Measurements from ENCODE around the gene TIPRL.

- TF ChIP-seq ZC3H4 (CRISPR knock-in tag; IDR thresholded peaks at IDR 0.05; ENCODE audit: borderline replicate concordance) (no peak), FOXO4 (CRISPR knock-in tag; IDR thresholded peaks at IDR 0.05) (no peak), NUFIP1 (IDR thresholded peaks at IDR 0.05; ENCODE audit: partially characterized antibody) (no peak), ZHX1 (conservative IDR thresholded peaks at IDR 0.05; ENCODE audit: low read length) (no peak), FOSL1 (tag; conservative IDR thresholded peaks at IDR 0.05) (no peak), E2F4 (CRISPR knock-in tag; IDR thresholded peaks at IDR 0.05; ENCODE audit: low read depth) (no peak), JUND (IDR thresholded peaks at IDR 0.05; ENCODE audit: borderline replicate concordance, low read depth, low read length) (peak; percentile 43; the same call in 1 of the 2 replicates), JUND (tag; IDR thresholded peaks at IDR 0.05; ENCODE audit: borderline replicate concordance, low read depth, low read length) (no peak; the same call in 2 of the 3 replicates), FOXJ3 (CRISPR knock-in tag; IDR thresholded peaks at IDR 0.05) (no peak), HMGXB4 (CRISPR knock-in tag; IDR thresholded peaks at IDR 0.05) (no peak), ZNF239 (CRISPR knock-in tag; IDR thresholded peaks at IDR 0.05) (no peak)
These were observed 17.3 kb upstream of the TIPRL start for GRCh38 chr1:168161459-168161858.
